Adrenal gland (tissue), 5 donors: Measurements from ENCODE around the gene SURF4.

ENCODE experiments used
- POLR2A ChIP-seq, 2 donors: fragments of 450-650 bp; IDR thresholded peaks; one replicate each; pipeline ENCODE4 v1.6.1; 2017; ENCODE audit warnings: antibody characterized with exemption in 2 of 2, mild to moderate bottlenecking in 2 of 2, moderate library complexity in 1 of 2
- TF ChIP-seq, protein P1 (sequence below), 6 experiments: fragments of 450-650 bp in 4 of 6; fragments of 200-600 bp in 2 of 6; sonication (generic) in 1 of 6; IDR thresholded peaks; 1 replicate in 5 of 6; 2 replicates in 1 of 6; pipeline versions ENCODE4 v1.5.1 to v1.8.0; 2016 to 2021; ENCODE audit warnings: antibody characterized with exemption in 6 of 6, mild to moderate bottlenecking in 2 of 6, moderate library complexity in 1 of 6
- donor health status: DM: no; HTN: no; CAD: no.

DNA sequence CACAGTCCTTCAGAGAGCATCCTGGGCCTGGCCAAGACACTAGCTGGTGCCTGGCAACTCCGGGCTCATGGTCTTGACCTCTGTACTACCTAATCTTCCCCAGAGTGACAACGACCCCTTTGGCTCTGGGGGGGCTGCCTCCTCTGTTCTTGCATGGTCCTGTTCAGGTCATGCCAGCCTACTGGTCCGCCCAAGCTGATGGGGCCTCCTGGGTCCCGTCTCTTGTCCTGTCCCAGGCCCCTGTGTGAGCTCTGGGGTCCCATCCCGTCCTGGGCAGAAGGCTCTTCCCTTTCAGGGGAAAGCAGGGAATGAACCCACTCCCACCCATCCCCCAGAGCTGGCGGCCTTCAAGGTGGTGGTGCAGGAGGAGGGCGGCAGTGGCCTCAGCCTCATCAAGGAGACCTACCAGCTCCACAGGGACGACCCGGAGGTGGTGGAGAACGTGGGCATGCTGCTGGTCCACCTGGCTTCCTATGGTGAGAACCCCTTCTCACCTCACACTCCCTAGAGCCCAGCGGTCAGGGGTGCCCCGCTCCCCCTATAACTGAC, 28.7 kb upstream of the SURF4 start:
- TF ChIP-seq, protein P1, sequence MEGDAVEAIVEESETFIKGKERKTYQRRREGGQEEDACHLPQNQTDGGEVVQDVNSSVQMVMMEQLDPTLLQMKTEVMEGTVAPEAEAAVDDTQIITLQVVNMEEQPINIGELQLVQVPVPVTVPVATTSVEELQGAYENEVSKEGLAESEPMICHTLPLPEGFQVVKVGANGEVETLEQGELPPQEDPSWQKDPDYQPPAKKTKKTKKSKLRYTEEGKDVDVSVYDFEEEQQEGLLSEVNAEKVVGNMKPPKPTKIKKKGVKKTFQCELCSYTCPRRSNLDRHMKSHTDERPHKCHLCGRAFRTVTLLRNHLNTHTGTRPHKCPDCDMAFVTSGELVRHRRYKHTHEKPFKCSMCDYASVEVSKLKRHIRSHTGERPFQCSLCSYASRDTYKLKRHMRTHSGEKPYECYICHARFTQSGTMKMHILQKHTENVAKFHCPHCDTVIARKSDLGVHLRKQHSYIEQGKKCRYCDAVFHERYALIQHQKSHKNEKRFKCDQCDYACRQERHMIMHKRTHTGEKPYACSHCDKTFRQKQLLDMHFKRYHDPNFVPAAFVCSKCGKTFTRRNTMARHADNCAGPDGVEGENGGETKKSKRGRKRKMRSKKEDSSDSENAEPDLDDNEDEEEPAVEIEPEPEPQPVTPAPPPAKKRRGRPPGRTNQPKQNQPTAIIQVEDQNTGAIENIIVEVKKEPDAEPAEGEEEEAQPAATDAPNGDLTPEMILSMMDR (IDR thresholded peaks at IDR 0.05) = no peak
- TF ChIP-seq POLR2A (IDR thresholded peaks at IDR 0.05) = no peak
